ENCODE results near the gene C4orf50.
"Not testable (repeated sequence)": the region's sequence is repeated elsewhere in the genome, so short reads cannot be mapped to it uniquely, and the experiment has no call there.

C4orf50 gene

GRCh38 chr4:5887361-5888221, 130.6 kb downstream of the C4orf50 start:
- DNase-seq: peak in 1 of 2 experiments; percentile 17

GRCh38 chr4:5887011-5887360, 131.2 kb downstream of the C4orf50 start:
- DNase-seq: no peak

- no peak for DNase-seq
These were observed 132.5 kb downstream of the C4orf50 start for GRCh38 chr4:5885733-5886132.

GRCh38 chr4:5884796-5885195, 133.4 kb downstream of the C4orf50 start:
- DNase-seq: no peak

- no peak for DNase-seq
These were observed 134.3 kb downstream of the C4orf50 start for GRCh38 chr4:5883916-5884315.

- no peak for DNase-seq
These were observed 135.3 kb downstream of the C4orf50 start for GRCh38 chr4:5882947-5883346.

- no peak for DNase-seq
These were observed 136.9 kb downstream of the C4orf50 start for GRCh38 chr4:5881340-5881739.

GRCh38 chr4:5878359-5878758, 139.9 kb downstream of the C4orf50 start:
- DNase-seq: no peak

GRCh38 chr4:5877392-5877791, 140.8 kb downstream of the C4orf50 start:
- DNase-seq: no peak

GRCh38 chr4:5874811-5875449, 143.3 kb downstream of the C4orf50 start:
- DNase-seq: no peak

GRCh38 chr4:5870701-5871100, 147.5 kb downstream of the C4orf50 start:
- DNase-seq: no peak

- no peak for DNase-seq
These were observed 148.1 kb downstream of the C4orf50 start for GRCh38 chr4:5869966-5870619.

- no peak for DNase-seq
These were observed 150.4 kb downstream of the C4orf50 start for GRCh38 chr4:5867866-5868265.

GRCh38 chr4:5866841-5867813, 151.1 kb downstream of the C4orf50 start:
- no peak for DNase-seq

GRCh38 chr4:5865896-5866599, 152.2 kb downstream of the C4orf50 start:
- DNase-seq: no peak

GRCh38 chr4:5863461-5864113, 154.6 kb downstream of the C4orf50 start:
- DNase-seq: no peak

- no peak for DNase-seq
These were observed 160.0 kb downstream of the C4orf50 start for GRCh38 chr4:5858020-5858769.

GRCh38 chr4:5857199-5857598, 161.0 kb downstream of the C4orf50 start:
- DNase-seq: no peak

- DNase-seq: not testable (repeated sequence)
These were observed 161.9 kb downstream of the C4orf50 start for GRCh38 chr4:5856362-5856761.

- DNase-seq: no peak
These were observed 163.3 kb downstream of the C4orf50 start for GRCh38 chr4:5854929-5855328.
